Keratinocyte (primary cell): ENCODE data around the gene IFNG-AS1. TPM values are rescaled to one million over a fixed set of nuclear protein-coding genes. Genes with fewer than 3 reads are reported as not detected.

Experiments used
- DNase-seq: peaks from one replicate; pipeline ENCODE4 v3.0.0-alpha.2; 2011; ENCODE audit warnings: low read depth, missing footprints, low spot score
- FAIRE-seq: peaks from 2 replicates; lab custom pipeline; 2011; peaks lifted over from hg19 to GRCh38; lab: Jason Lieb, UNC
- H2AFZ ChIP-seq: 2 replicates; pipeline ENCODE4 v1.6.0; 2012; ENCODE audit warnings: low read length, control low read depth, inconsistent platforms; ENCODE audit not compliant: control insufficient read depth
- H3K27ac ChIP-seq: 2 replicates; pipeline ENCODE4 v1.5.1; 2011; ENCODE audit warnings: low read length; ENCODE audit not compliant: control insufficient read depth, insufficient read depth
- H3K27me3 ChIP-seq: 3 replicates; pipeline ENCODE4 v1.6.0; 2011; ENCODE audit warnings: low read length; ENCODE audit not compliant: control insufficient read depth, insufficient read depth; ENCODE audit errors: extremely low read depth
- H3K36me3 ChIP-seq, 2 experiments: 2 replicates in 1 of 2; 3 replicates in 1 of 2; pipeline ENCODE4 v1.5.1; 2011; ENCODE audit warnings: low read length in 2 of 2, mild to moderate bottlenecking in 1 of 2; ENCODE audit not compliant: control insufficient read depth in 2 of 2, insufficient read depth in 2 of 2; ENCODE audit errors: extremely low read depth in 1 of 2
- H3K4me1 ChIP-seq: 3 replicates; pipeline ENCODE4 v1.5.1; 2011; ENCODE audit warnings: low read length; ENCODE audit not compliant: control insufficient read depth, insufficient read depth; ENCODE audit errors: extremely low read depth
- H3K4me2 ChIP-seq: 3 replicates; pipeline ENCODE4 v1.6.0; 2011; ENCODE audit warnings: low read depth, low read length; ENCODE audit not compliant: control insufficient read depth, insufficient read depth; ENCODE audit errors: extremely low read depth
- H3K4me3 ChIP-seq, 3 experiments: fragments of 200-600 bp in 1 of 3; sonication (generic) in 1 of 3; 2 replicates in 2 of 3; 3 replicates in 1 of 3; pipeline ENCODE4 v1.5.1; 2011 to 2016; ENCODE audit warnings: low read length in 3 of 3, mild to moderate bottlenecking in 3 of 3, control low read depth in 2 of 3, inconsistent platforms in 1 of 3, low read depth in 1 of 3, mixed read lengths in 1 of 3, mixed run types in 1 of 3, moderate library complexity in 1 of 3; ENCODE audit not compliant: control insufficient read depth in 2 of 3, insufficient read depth in 2 of 3; ENCODE audit errors: extremely low read depth in 1 of 3
- H3K79me2 ChIP-seq: 2 replicates; pipeline ENCODE4 v1.6.0; 2012; ENCODE audit warnings: low read length; ENCODE audit not compliant: control insufficient read depth, insufficient read depth
- H3K9ac ChIP-seq: 3 replicates; pipeline ENCODE4 v1.6.0; 2011; ENCODE audit warnings: low read length; ENCODE audit not compliant: control insufficient read depth, insufficient read depth; ENCODE audit errors: extremely low read depth
- H3K9me1 ChIP-seq: 3 replicates; pipeline ENCODE4 v1.6.0; 2011; ENCODE audit warnings: low read length; ENCODE audit not compliant: control insufficient read depth, insufficient read depth; ENCODE audit errors: extremely low read depth
- H3K9me3 ChIP-seq: 2 replicates; pipeline ENCODE4 v1.5.1; 2012; ENCODE audit warnings: low read depth, low read length; ENCODE audit not compliant: control insufficient read depth
- H4K20me1 ChIP-seq: 3 replicates; pipeline ENCODE4 v1.6.0; 2011; ENCODE audit warnings: low read length; ENCODE audit not compliant: control insufficient read depth, insufficient read depth; ENCODE audit errors: extremely low read depth
- EZH2 ChIP-seq: IDR thresholded peaks from one replicate; pipeline ENCODE4 v1.6.1; 2012; ENCODE audit warnings: inconsistent platforms, mild to moderate bottlenecking, low read length, moderate library complexity
- dilution Hi-C: fragments of 300-500 bp; cut with MboI; formaldehyde crosslinking; loops from one replicate; pipeline ENCODE4 v1.7.0; 2020; ENCODE audit warnings: low sequenced_read_pairs; ENCODE audit not compliant: extremely low pct_ligation_motif_present
- polyA plus RNA-seq, 5 experiments: library from polyadenylated mRNA; depleted of rRNA in 3 of 5; stranded (reverse) in 3 of 5; stranded (forward) in 1 of 5; unstranded in 1 of 5; fragments of >200 nt; gene quantifications; 1 replicate in 1 of 5; 2 replicates in 3 of 5; 3 replicates in 1 of 5; pipeline versions ENCODE4 v1.2.1 to v1.2.3, GENCODE V29; 2011 to 2012; ENCODE audit warnings: missing spikeins in 2 of 5, low read depth in 1 of 5, low replicate concordance in 1 of 5
- TF ChIP-seq, protein P1 (sequence below), 3 experiments: IDR thresholded peaks in 1 of 3; conservative IDR thresholded peaks in 1 of 3; optimal IDR thresholded peaks in 1 of 3; 2 replicates in 2 of 3; 3 replicates in 1 of 3; pipeline versions ENCODE3 to v1.5.1; 2011; ENCODE audit warnings: low read length in 3 of 3, mild to moderate bottlenecking in 3 of 3, moderate library complexity in 2 of 3, control low read depth in 1 of 3, inconsistent platforms in 1 of 3; ENCODE audit not compliant: insufficient read depth in 2 of 3; ENCODE audit errors: extremely low read depth in 1 of 3

IFNG-AS1 gene
- polyA plus RNA-seq, 1 donor (not counting 4 experiments of a cell fraction or from before 2014, with no cell fraction given), result not detected

DNA sequence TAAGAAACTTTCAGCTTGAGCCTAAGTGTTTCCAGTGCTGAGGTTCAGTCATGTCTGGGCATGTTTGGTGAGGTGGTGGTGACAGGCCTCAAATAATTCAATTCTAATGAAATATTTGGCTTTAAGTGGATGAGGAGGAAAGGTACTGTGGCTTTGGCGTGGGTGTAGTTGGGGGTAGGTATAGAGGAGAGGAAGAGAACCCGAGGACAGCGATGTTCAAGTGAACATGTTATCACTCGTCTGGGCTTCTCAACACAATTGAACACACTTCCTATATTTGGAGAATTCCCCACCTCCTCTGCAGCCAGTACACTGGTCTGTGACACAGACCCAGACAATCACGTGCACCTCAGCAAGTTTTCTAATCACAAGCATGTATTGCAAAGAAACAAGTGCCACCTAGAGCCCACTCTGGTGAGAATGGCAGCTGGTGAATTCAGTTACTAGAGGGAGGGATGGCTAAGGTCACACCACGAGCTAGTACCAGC, 53.0 kb downstream of the IFNG-AS1 start:
- peak overlapping the region; percentile 70 for H3K27ac ChIP-seq
- no peaks in the 10 kb centered on the region for H3K9me1 ChIP-seq
- H3K27me3 ChIP-seq, result no peaks in the 10 kb centered on the region
- peak overlapping the region; percentile 62 for H2AFZ ChIP-seq
- dilution Hi-C loops, result no loop called here
- no peaks in the 10 kb centered on the region for H3K79me2 ChIP-seq
- TF ChIP-seq, protein P1, sequence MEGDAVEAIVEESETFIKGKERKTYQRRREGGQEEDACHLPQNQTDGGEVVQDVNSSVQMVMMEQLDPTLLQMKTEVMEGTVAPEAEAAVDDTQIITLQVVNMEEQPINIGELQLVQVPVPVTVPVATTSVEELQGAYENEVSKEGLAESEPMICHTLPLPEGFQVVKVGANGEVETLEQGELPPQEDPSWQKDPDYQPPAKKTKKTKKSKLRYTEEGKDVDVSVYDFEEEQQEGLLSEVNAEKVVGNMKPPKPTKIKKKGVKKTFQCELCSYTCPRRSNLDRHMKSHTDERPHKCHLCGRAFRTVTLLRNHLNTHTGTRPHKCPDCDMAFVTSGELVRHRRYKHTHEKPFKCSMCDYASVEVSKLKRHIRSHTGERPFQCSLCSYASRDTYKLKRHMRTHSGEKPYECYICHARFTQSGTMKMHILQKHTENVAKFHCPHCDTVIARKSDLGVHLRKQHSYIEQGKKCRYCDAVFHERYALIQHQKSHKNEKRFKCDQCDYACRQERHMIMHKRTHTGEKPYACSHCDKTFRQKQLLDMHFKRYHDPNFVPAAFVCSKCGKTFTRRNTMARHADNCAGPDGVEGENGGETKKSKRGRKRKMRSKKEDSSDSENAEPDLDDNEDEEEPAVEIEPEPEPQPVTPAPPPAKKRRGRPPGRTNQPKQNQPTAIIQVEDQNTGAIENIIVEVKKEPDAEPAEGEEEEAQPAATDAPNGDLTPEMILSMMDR (optimal IDR thresholded peaks at IDR 0.05 in 1 of 3, IDR thresholded peaks at IDR 0.05 in 1 of 3, conservative IDR thresholded peaks at IDR 0.05 in 1 of 3; ENCODE audit: extremely low read depth in 1 of 3, insufficient read depth in 2 of 3, low read length in 3 of 3), result peak in 2 of 3 experiments; percentile 3 to 39
- TF ChIP-seq EZH2, result no peak
- H3K4me2 ChIP-seq, result peak overlapping the region; percentile 55
- FAIRE-seq (peak; percentile 99), DNase-seq (peak; percentile 74)
- H4K20me1 ChIP-seq, result no peaks in the 10 kb centered on the region
- no peaks in the 10 kb centered on the region for H3K9me3 ChIP-seq
- no peaks in the 10 kb centered on the region for H3K36me3 ChIP-seq
- H3K9ac ChIP-seq, result peak overlapping the region; percentile 45
- H3K4me3 ChIP-seq, result no peak overlapping the region
- H3K4me1 ChIP-seq, result peaks cover 22% of the 10 kb centered on the region

DNA sequence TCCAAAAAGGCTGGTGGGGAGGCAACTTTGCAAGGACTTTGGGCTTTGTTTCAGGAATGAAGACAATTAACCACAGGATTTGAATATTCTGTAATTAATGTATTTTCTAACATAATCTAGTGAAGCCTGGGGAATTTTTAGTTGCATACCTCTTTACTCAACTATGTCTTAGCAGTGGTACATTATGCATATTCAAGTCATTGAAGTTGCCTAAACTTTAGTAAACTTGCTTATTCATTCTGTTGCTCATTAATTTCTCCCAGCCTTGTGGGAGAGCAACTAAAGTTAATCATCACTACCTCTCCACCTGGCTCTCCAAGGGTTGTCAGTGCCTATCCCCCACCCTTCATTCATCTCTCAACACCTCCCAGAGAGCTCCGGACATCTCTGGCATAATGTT, 54.2 kb downstream of the IFNG-AS1 start:
- no peak overlapping the region for H3K9ac ChIP-seq
- FAIRE-seq (no peak), DNase-seq (no peak)
- H3K36me3 ChIP-seq, result no peaks in the 10 kb centered on the region
- H3K9me3 ChIP-seq, result no peaks in the 10 kb centered on the region
- dilution Hi-C loops, result no loop called here
- no peak overlapping the region for H3K4me3 ChIP-seq
- H3K4me2 ChIP-seq, result no peak overlapping the region
- H3K9me1 ChIP-seq, result no peaks in the 10 kb centered on the region
- no peak overlapping the region for H2AFZ ChIP-seq
- peaks cover 22% of the 10 kb centered on the region for H3K4me1 ChIP-seq
- no peaks in the 10 kb centered on the region for H3K27me3 ChIP-seq
- H4K20me1 ChIP-seq, result no peaks in the 10 kb centered on the region
- H3K27ac ChIP-seq, result no peak overlapping the region
- TF ChIP-seq EZH2, result no peak
- TF ChIP-seq, protein P1 (optimal IDR thresholded peaks at IDR 0.05 in 1 of 3, IDR thresholded peaks at IDR 0.05 in 1 of 3, conservative IDR thresholded peaks at IDR 0.05 in 1 of 3; ENCODE audit: extremely low read depth in 1 of 3, insufficient read depth in 2 of 3, low read length in 3 of 3), result no peak
- H3K79me2 ChIP-seq, result no peaks in the 10 kb centered on the region
